Measurements from ENCODE around the gene RAVER2.
"Not testable (repeated sequence)": the region's sequence is repeated elsewhere in the genome, so short reads cannot be mapped to it uniquely, and the experiment has no call there.

RAVER2 gene

GRCh38 chr1:64744492-64745180 is at the start of gene RAVER2:
Gene RAVER2 (plus strand): TSS chr1:64745075. CDS start chr1:64745173, 98 bp downstream.
- no peak for DNase-seq

GRCh38 chr1:64696879-64697278 is 48.0 kb upstream of the RAVER2 start:
- no peak for DNase-seq

- DNase-seq, result no peak
Observed at GRCh38 chr1:64699327-64699726, 45.5 kb upstream of the RAVER2 start.

- DNase-seq, result no peak
Observed at GRCh38 chr1:64701071-64701470, 43.8 kb upstream of the RAVER2 start.

- no peak for DNase-seq
Observed at GRCh38 chr1:64701886-64702285, 43.0 kb upstream of the RAVER2 start.

- not testable (repeated sequence) for DNase-seq
Observed at GRCh38 chr1:64702670-64703069, 42.2 kb upstream of the RAVER2 start.

GRCh38 chr1:64703600-64703999 is 41.3 kb upstream of the RAVER2 start:
- DNase-seq, result no peak

- DNase-seq, result no peak
Observed at GRCh38 chr1:64705591-64705990, 39.3 kb upstream of the RAVER2 start.

- no peak for DNase-seq
Observed at GRCh38 chr1:64711266-64711665, 33.6 kb upstream of the RAVER2 start.

- DNase-seq, result no peak
Observed at GRCh38 chr1:64712049-64712448, 32.8 kb upstream of the RAVER2 start.

- no peak for DNase-seq
Observed at GRCh38 chr1:64715186-64715585, 29.7 kb upstream of the RAVER2 start.

- DNase-seq, result no peak
Observed at GRCh38 chr1:64721135-64721534, 23.7 kb upstream of the RAVER2 start.

GRCh38 chr1:64721576-64722145 is 23.2 kb upstream of the RAVER2 start:
- no peak for DNase-seq

GRCh38 chr1:64727861-64728260 is 17.0 kb upstream of the RAVER2 start:
- DNase-seq, result no peak

GRCh38 chr1:64733581-64734286 is 11.1 kb upstream of the RAVER2 start:
- no peak for DNase-seq

- no peak for DNase-seq
Observed at GRCh38 chr1:64734287-64734652, 10.6 kb upstream of the RAVER2 start.

- DNase-seq, result not testable (repeated sequence)
Observed at GRCh38 chr1:64740687-64741086, 4.2 kb upstream of the RAVER2 start.

- DNase-seq, result no peak
Observed at GRCh38 chr1:64743954-64744491, 852 bp upstream of the RAVER2 start.

- no peak for DNase-seq
Observed at GRCh38 chr1:64745181-64745985, 508 bp downstream of the RAVER2 start.

- DNase-seq, result no peak
Observed at GRCh38 chr1:64745986-64746940, 1.4 kb downstream of the RAVER2 start.

- no peak for DNase-seq
Observed at GRCh38 chr1:64748222-64748621, 3.3 kb downstream of the RAVER2 start.

- DNase-seq, result no peak
Observed at GRCh38 chr1:64748706-64749105, 3.8 kb downstream of the RAVER2 start.

Data from SIG-M5 (cell line).